Heart left ventricle (tissue), 16 donors: ENCODE data around the gene HSPA1L. TPM values are rescaled to one million over a fixed set of nuclear protein-coding genes. Genes with fewer than 3 reads are reported as not detected.
"Not testable (repeated sequence)": the region's sequence is repeated elsewhere in the genome, so short reads cannot be mapped to it uniquely, and the experiment has no call there.

Source experiments
- ATAC-seq, 4 donors: fragments of 200-7000 bp; cut with Tn5 transposase; one replicate each; pipeline ENCODE4 v1.9.1; 2020 to 2022; ENCODE audit warnings: moderate library complexity in 4 of 4, mild to moderate bottlenecking in 3 of 4, moderate number of reproducible peaks in 1 of 4
- DNase-seq, 5 donors: peaks; one replicate each; pipeline ENCODE4 v3.0.0-alpha.2; 2020
- H3K27ac ChIP-seq, 12 donors: fragments of 200-600 bp; sonication (generic) in 4 of 12; one replicate each; pipeline versions ENCODE4 v1.5.0 to v1.8.0; 2016 to 2022; ENCODE audit warnings: mild to moderate bottlenecking in 2 of 12
- H3K27me3 ChIP-seq, 9 donors: fragments of 200-600 bp; sonication (generic) in 2 of 9; one replicate each; pipeline versions ENCODE4 v1.5.1 to v1.8.0; 2016 to 2022; ENCODE audit warnings: mild to moderate bottlenecking in 3 of 9
- H3K36me3 ChIP-seq, 9 donors: fragments of 200-600 bp; sonication (generic) in 2 of 9; one replicate each; pipeline versions ENCODE4 v1.5.0 to v1.8.0; 2018 to 2022; ENCODE audit warnings: mild to moderate bottlenecking in 2 of 9
- H3K4me1 ChIP-seq, 12 donors: fragments of 200-600 bp; sonication (generic) in 4 of 12; one replicate each; pipeline versions ENCODE4 v1.5.0 to v1.8.0; 2016 to 2022; ENCODE audit warnings: mild to moderate bottlenecking in 3 of 12
- H3K4me3 ChIP-seq, 12 donors: fragments of 200-600 bp; sonication (generic) in 4 of 12; one replicate each; pipeline versions ENCODE4 v1.5.0 to v1.8.0; 2017 to 2022; ENCODE audit warnings: mild to moderate bottlenecking in 9 of 12, moderate library complexity in 4 of 12
- H3K9me3 ChIP-seq, 12 donors: fragments of 200-600 bp; sonication (generic) in 4 of 12; one replicate each; pipeline versions ENCODE4 v1.5.0 to v1.8.0; 2016 to 2022; ENCODE audit warnings: mild to moderate bottlenecking in 1 of 12
- CTCF ChIP-seq, 12 donors: fragments of 200-600 bp; sonication (generic) in 4 of 12; IDR thresholded peaks; one replicate each; pipeline versions ENCODE4 v1.5.0 to v1.8.0; 2018 to 2022; ENCODE audit warnings: antibody characterized with exemption in 12 of 12, mild to moderate bottlenecking in 5 of 12
- POLR2A ChIP-seq, 2 donors: fragments of 450-650 bp; IDR thresholded peaks; one replicate each; pipeline ENCODE4 v1.6.1; 2017; ENCODE audit warnings: antibody characterized with exemption in 2 of 2, mild to moderate bottlenecking in 2 of 2, moderate library complexity in 2 of 2
- WGBS, 4 donors: extraction: QIAGEN DNeasy Blood & Tissue Kit in 2 of 4; methylation state at CpG; one replicate each; pipeline versions ENCODE4 v1.1.5 to v1.1.7; 2013 to 2018; 5-methylcytosine and 5-hydroxymethylcytosine counted together
- intact Hi-C, 10 donors: fragments of 100-400 bp; cut with DNase I; formaldehyde crosslinking; loops; one replicate each; pipeline versions ENCODE4 v1.11.1 to v1.14.2; 2022
- polyA plus RNA-seq, 2 donors: library from polyadenylated mRNA; stranded (reverse); fragments of 200-250 nt; gene quantifications; one replicate each; pipeline ENCODE4 v1.2.3, GENCODE V29; 2013
- total RNA-seq, 9 donors: library from RNA; depleted of rRNA in 2 of 9; stranded (reverse); fragments of >200 nt in 2 of 9; fragmentation: NEBNext Ultra II Directional in 3 of 9; extraction: Animal tissue kit (Norgen Biotek cat#: 25700) in 3 of 9; gene quantifications; one replicate each; pipeline versions ENCODE4 v1.1.0 to v1.2.4, GENCODE V29; 2016 to 2023
- donor health status: ischemic (EF 13 %, LVEDD 7.1; RV severe dilation, severe dysfunction).
- donor health status: healthy with polysubstance abuse.
- donor health status: DM: no; HTN: yes; CAD: no.
- donor health status: DM: no; HTN: no; CAD: no.
- donor health status: ischemic (EF 25% LVEDD 6.9; RV normal size, moderate dysfunction).
- donor health status: ischemic (EF 25% LVEDD 5.7; RV mildly dilated, moderate dysfunction).
- donor health status: healthy.
- donor health status: DM: yes; HTN: yes; CAD: no.
- donor health status: ischemic (EF 35%, LVEDD 5.7; RV mildly dilated, moderate dysfunction).
- donor health status: nonischemic (EF 11% LVEDD 7.7; RV severe dilation, severe dysfunction).
- donor health status: DM: yes; HTN: yes; CAD: no.
- donor health status: PGD.
- donor health status: ischemic (EF 29% LVEDD 5.4; RV normal size, mild dysfunction).
- donor health status: nonischemic (EF 23%, LVEDD 6.1; RV moderate dilation, normal function).

The HSPA1L gene
- total and polyA plus RNA-seq, 11 donors, result 0.95 to 3.6 (median 1.8) TPM

GRCh38 chr6:31794294-31794865, 20.7 kb downstream of the HSPA1L start:
- intact Hi-C loops, result loop anchor here in 5 of 10 donors (2.0 to 10.0 kb wide), 4 partner anchors 32 to 60 kb away; partner anchors contain the start of genes CLIC1 (in 1 of the 5) and HSPA1B (in 1 of the 5)
- H3K27me3 ChIP-seq, result no peaks in the 10 kb centered on the region
- ATAC-seq, result no peak
- peaks cover 0 to 41% (median 18%) of the 10 kb centered on the region in 12 donors for H3K4me1 ChIP-seq
- H3K9me3 ChIP-seq, result no peaks in the 10 kb centered on the region
- peak overlapping the region; percentile 67 to 98 (median 84) for H3K4me3 ChIP-seq
- no peak for TF ChIP-seq POLR2A (IDR thresholded peaks at IDR 0.05)
- DNase-seq, result no peak
- H3K27ac ChIP-seq, result peak overlapping the region; percentile 87 to 99 (median 96)
- 28 to 35% (median 31%) methylated on average over 7 of the region's 7 CpGs for WGBS, 4 donors
- H3K36me3 ChIP-seq, result peaks cover 0 to 51% (median 26%) of the 10 kb centered on the region in 9 donors

GRCh38 chr6:31793927-31794245, 21.2 kb downstream of the HSPA1L start:
- H3K27me3 ChIP-seq, ATAC-seq, H3K9me3 ChIP-seq, DNase-seq: not testable (repeated sequence)
- intact Hi-C loops, result loop anchor here in 5 of 10 donors (2.0 to 10.0 kb wide), 4 partner anchors 33 to 59 kb away; partner anchors contain the start of genes CLIC1 (in 1 of the 5) and HSPA1B (in 1 of the 5)
- Histone ChIP-seq H3K4me1 (peaks cover 0 to 41% (median 18%) of the 10 kb centered on the region in 12 donors), H3K4me3 (peak overlapping the region in 1 of 12 donors; percentile 97), H3K27ac (peak overlapping the region in 2 of 12 donors; percentile 94 to 98), H3K36me3 (peaks cover 0 to 55% (median 29%) of the 10 kb centered on the region in 9 donors)
- WGBS, 4 donors, result 86 to 94% (median 91%) methylated on average over 6 of the region's 6 CpGs

- Histone ChIP-seq H3K36me3 (peaks cover 0 to 56% (median 29%) of the 10 kb centered on the region in 9 donors), H3K9me3 (no peaks in the 10 kb centered on the region), H3K4me3 (no peak overlapping the region), H3K27me3 (no peaks in the 10 kb centered on the region), H3K4me1 (peaks cover 0 to 38% (median 18%) of the 10 kb centered on the region in 12 donors), H3K27ac (no peak overlapping the region)
- TF ChIP-seq POLR2A (IDR thresholded peaks at IDR 0.05) (no peak), CTCF (IDR thresholded peaks at IDR 0.05) (no peak)
- intact Hi-C loops, result loop anchor here in 2 of 10 donors (5.0 to 10.0 kb wide), 2 partner anchors 40 to 58 kb away; partner anchors contain the start of gene CLIC1 (in 1 of the 2)
- 89 to 96% (median 91%) methylated on average over 11 to 12 of the region's 12 CpGs for WGBS, 4 donors
- ATAC-seq (no peak), DNase-seq (no peak)
These were observed 22.3 kb downstream of the HSPA1L start for GRCh38 chr6:31792761-31793171.

GRCh38 chr6:31792090-31792374, 23.1 kb downstream of the HSPA1L start:
- intact Hi-C loops, result loop anchor here in 2 of 10 donors (5.0 to 10.0 kb wide), 2 partner anchors 40 to 57 kb away; partner anchors contain the start of gene CLIC1 (in 1 of the 2)

More at GRCh38 chr6:31792090-31792374, 23.1 kb downstream of the HSPA1L start:
- Histone ChIP-seq H3K27ac (no peak overlapping the region), H3K9me3 (no peaks in the 10 kb centered on the region), H3K36me3 (peaks cover 0 to 56% (median 34%) of the 10 kb centered on the region in 9 donors), H3K4me1 (peaks cover 0 to 33% (median 18%) of the 10 kb centered on the region in 12 donors), H3K4me3 (no peak overlapping the region), H3K27me3 (no peaks in the 10 kb centered on the region)
- no peak for TF ChIP-seq POLR2A (IDR thresholded peaks at IDR 0.05)
- TF ChIP-seq CTCF (IDR thresholded peaks at IDR 0.05), result no peak
- ATAC-seq, result no peak
- WGBS, 4 donors, result 68 to 89% (median 79%) methylated on average over 3 of the region's 3 CpGs
- no peak for DNase-seq
